Neuronal stem cell (in vitro differentiated cells): Measurements from ENCODE around the gene CFAP69.

Source experiments
- DNase-seq: peaks from one replicate; pipeline ENCODE4 v3.0.0-alpha.2; 2013; ENCODE audit warnings: low spot score
- H2AFZ ChIP-seq: one replicate; pipeline ENCODE4 v1.6.1; 2013; ENCODE audit warnings: mild to moderate bottlenecking, low read length, inconsistent platforms
- H2AK5ac ChIP-seq: 2 replicates; pipeline ENCODE4 v1.6.1; 2013; ENCODE audit warnings: low read depth, mild to moderate bottlenecking, inconsistent platforms, low read length, moderate library complexity, mixed read lengths
- H2BK120ac ChIP-seq: 2 replicates; pipeline ENCODE4 v1.6.1; 2013; ENCODE audit warnings: low read depth, mild to moderate bottlenecking, inconsistent platforms, low read length, moderate library complexity, mixed read lengths
- H2BK12ac ChIP-seq: one replicate; pipeline ENCODE4 v1.6.1; 2013; ENCODE audit warnings: low read length, inconsistent platforms
- H2BK15ac ChIP-seq: 2 replicates; pipeline ENCODE4 v1.6.1; 2013; ENCODE audit warnings: mild to moderate bottlenecking, low read length, inconsistent platforms, mixed read lengths
- H2BK5ac ChIP-seq: one replicate; pipeline ENCODE4 v1.6.1; 2013; ENCODE audit warnings: inconsistent platforms, mild to moderate bottlenecking, low read length, moderate library complexity
- H3K14ac ChIP-seq: one replicate; pipeline ENCODE4 v1.6.1; 2013; ENCODE audit warnings: low read length, inconsistent platforms
- H3K18ac ChIP-seq: 2 replicates; pipeline ENCODE4 v1.6.1; 2013; ENCODE audit warnings: low read length, inconsistent platforms
- H3K23ac ChIP-seq: 2 replicates; pipeline ENCODE4 v1.6.1; 2013; ENCODE audit warnings: low read depth, mild to moderate bottlenecking, mixed read lengths, low read length, inconsistent platforms; ENCODE audit not compliant: poor library complexity
- H3K27ac ChIP-seq: replicated peaks from 3 replicates; pipeline ENCODE4 v1.5.1; 2013; ENCODE audit warnings: low read length, inconsistent platforms
- H3K27me3 ChIP-seq, 3 experiments: 2 replicates each; pipeline ENCODE4 v1.6.1; 2013; ENCODE audit warnings: low read length in 3 of 3, mild to moderate bottlenecking in 2 of 3, inconsistent platforms in 1 of 3, low read depth in 1 of 3, mixed read lengths in 1 of 3, moderate library complexity in 1 of 3; ENCODE audit not compliant: control insufficient read depth in 3 of 3, insufficient read depth in 3 of 3
- H3K36me3 ChIP-seq, 2 donors: replicated peaks in 1 of 2; 2 replicates each; pipeline ENCODE4 v1.6.1; 2013; ENCODE audit warnings: low read length in 2 of 2; ENCODE audit not compliant: control insufficient read depth in 2 of 2, insufficient read depth in 2 of 2
- H3K4ac ChIP-seq: 2 replicates; pipeline ENCODE4 v1.6.1; 2013; ENCODE audit warnings: inconsistent platforms, mild to moderate bottlenecking, low read length, moderate library complexity
- H3K4me1 ChIP-seq, 2 donors: 1 replicate in 1 of 2; 2 replicates in 1 of 2; pipeline ENCODE4 v1.6.1; 2013; ENCODE audit warnings: low read length in 2 of 2, low read depth in 1 of 2; ENCODE audit not compliant: control insufficient read depth in 2 of 2, insufficient read depth in 1 of 2
- H3K4me2 ChIP-seq: one replicate; pipeline ENCODE4 v1.6.1; 2013; ENCODE audit warnings: mild to moderate bottlenecking, low read length, inconsistent platforms; ENCODE audit not compliant: insufficient read depth, poor library complexity, severe bottlenecking
- H3K4me3 ChIP-seq, 2 donors: 2 replicates each; pipeline ENCODE4 v1.5.1; 2013; ENCODE audit warnings: low read length in 2 of 2, mild to moderate bottlenecking in 2 of 2, inconsistent platforms in 1 of 2, moderate library complexity in 1 of 2
- H3K79me1 ChIP-seq: one replicate; pipeline ENCODE4 v1.6.1; 2013; ENCODE audit warnings: low read depth, mild to moderate bottlenecking, inconsistent platforms, low read length, moderate library complexity
- H3K9ac ChIP-seq: one replicate; pipeline ENCODE4 v1.6.1; 2013; ENCODE audit warnings: mild to moderate bottlenecking, low read depth, low read length, inconsistent platforms; ENCODE audit not compliant: poor library complexity
- H3K9me3 ChIP-seq, 2 donors: replicated peaks in 1 of 2; 2 replicates each; pipeline versions ENCODE3 to v1.6.1; 2013; ENCODE audit warnings: low read length in 2 of 2, mild to moderate bottlenecking in 2 of 2, inconsistent platforms in 1 of 2, low read depth in 1 of 2, mixed read lengths in 1 of 2, moderate library complexity in 1 of 2; ENCODE audit not compliant: control insufficient read depth in 2 of 2, insufficient read depth in 1 of 2
- H4K8ac ChIP-seq: one replicate; pipeline ENCODE4 v1.6.1; 2013; ENCODE audit warnings: low read depth, mild to moderate bottlenecking, inconsistent platforms, low read length, moderate library complexity
- H4K91ac ChIP-seq: one replicate; pipeline ENCODE4 v1.6.1; 2013; ENCODE audit warnings: low read length, low read depth, mild to moderate bottlenecking, inconsistent platforms; ENCODE audit not compliant: poor library complexity
- WGBS, 2 donors: extraction: QIAGEN DNeasy Blood & Tissue Kit; methylation state at CpG; one replicate each; pipeline ENCODE4 v1.1.7; 2013; ENCODE audit warnings: missing lambda C conversion rate in 2 of 2, mixed read lengths in 1 of 2; ENCODE audit not compliant: insufficient read length in 2 of 2, insufficient replicate concordance in 1 of 2; ENCODE audit errors: extremely low coverage in 2 of 2; 5-methylcytosine and 5-hydroxymethylcytosine counted together

CFAP69 gene

DNA sequence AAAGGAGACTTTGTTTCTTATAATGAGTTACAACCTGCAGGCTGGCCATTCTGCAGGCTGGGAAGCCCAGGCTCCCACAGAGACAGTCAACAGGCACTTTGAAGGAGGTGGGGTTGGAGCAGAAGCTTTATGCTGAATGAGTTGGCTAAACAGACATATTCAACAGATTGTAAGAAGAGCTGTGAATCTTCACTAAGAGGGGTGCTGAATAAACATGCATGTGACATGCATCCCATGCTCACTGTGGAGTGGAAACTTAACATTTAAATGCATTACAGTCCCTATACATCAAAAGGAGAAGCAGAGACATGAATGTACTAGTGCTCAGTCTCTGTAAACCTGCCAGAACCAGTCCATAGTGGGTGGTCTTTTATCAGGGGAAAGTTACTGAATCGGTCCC is 1.4 kb upstream of the CFAP69 start:
- no peak for DNase-seq
- Histone ChIP-seq H2AFZ (peak overlapping the region; percentile 94), H3K4me3 (no peak overlapping the region), H3K27ac (no peak overlapping the region), H3K4ac (no peak overlapping the region), H3K79me1 (no peaks in the 10 kb centered on the region), H3K36me3 (no peaks in the 10 kb centered on the region), H2BK120ac (no peak overlapping the region), H3K9ac (no peak overlapping the region), H4K8ac (no peak overlapping the region), H2BK15ac (no peak overlapping the region), H4K91ac (no peak overlapping the region), H3K4me1 (peaks cover 0 to 3% of the 10 kb centered on the region in 2 donors), H2BK12ac (no peak overlapping the region), H3K27me3 (peaks cover 0 to 28% (median 0%) of the 10 kb centered on the region in 3 experiments), H2BK5ac (no peak overlapping the region), H3K18ac (no peak overlapping the region), H3K4me2 (no peak overlapping the region), H2AK5ac (no peak overlapping the region), H3K9me3 (no peaks in the 10 kb centered on the region), H3K14ac (no peak overlapping the region), H3K23ac (no peak overlapping the region)
- no CpG with 5 or more reads among the region's 1 CpG for WGBS, 2 donors

GRCh38 chr7:90244565-90244908 is 437 bp upstream of the CFAP69 start:
- Histone ChIP-seq H2BK120ac (no peak overlapping the region), H3K79me1 (no peaks in the 10 kb centered on the region), H2AK5ac (no peak overlapping the region), H4K8ac (no peak overlapping the region), H2BK15ac (no peak overlapping the region), H3K36me3 (no peaks in the 10 kb centered on the region), H3K4me2 (peak overlapping the region; percentile 90), H3K9ac (peak overlapping the region; percentile 56), H3K9me3 (no peaks in the 10 kb centered on the region), H2AFZ (peak overlapping the region; percentile 94), H3K27ac (no peak overlapping the region), H2BK12ac (no peak overlapping the region), H3K18ac (peak overlapping the region; percentile 1), H2BK5ac (no peak overlapping the region), H3K4me3 (peak overlapping the region; percentile 73 to 92), H3K23ac (no peak overlapping the region), H3K27me3 (peaks cover 0 to 30% (median 0%) of the 10 kb centered on the region in 3 experiments), H4K91ac (no peak overlapping the region), H3K4me1 (peaks cover 0 to 3% of the 10 kb centered on the region in 2 donors), H3K14ac (no peak overlapping the region), H3K4ac (no peak overlapping the region)
- WGBS, 2 donors, result no CpG with 5 or more reads among the region's 6 CpGs
- no peak for DNase-seq

GRCh38 chr7:90246171-90246570 is 1.2 kb downstream of the CFAP69 start:
- H3K27me3 ChIP-seq, result peaks cover 0 to 46% (median 0%) of the 10 kb centered on the region in 3 experiments
- H3K79me1 ChIP-seq, result no peaks in the 10 kb centered on the region
- H2BK120ac ChIP-seq, result no peak overlapping the region
- peak overlapping the region; percentile 94 for H2AFZ ChIP-seq
- no peaks in the 10 kb centered on the region for H3K9me3 ChIP-seq
- no peak overlapping the region for H3K23ac ChIP-seq
- H3K14ac ChIP-seq, result no peak overlapping the region
- no peak overlapping the region for H2BK5ac ChIP-seq
- H2BK15ac ChIP-seq, result no peak overlapping the region
- peaks cover 0 to 3% of the 10 kb centered on the region in 2 donors for H3K4me1 ChIP-seq
- H3K9ac ChIP-seq, result no peak overlapping the region
- peak; percentile 30 for DNase-seq
- no peak overlapping the region for H3K4ac ChIP-seq
- H2BK12ac ChIP-seq, result no peak overlapping the region
- peak overlapping the region; percentile 19 for H3K4me3 ChIP-seq
- H3K27ac ChIP-seq, result no peak overlapping the region
- H4K8ac ChIP-seq, result no peak overlapping the region
- H3K36me3 ChIP-seq, result no peaks in the 10 kb centered on the region
- H3K4me2 ChIP-seq, result peak overlapping the region; percentile 63
- H3K18ac ChIP-seq, result no peak overlapping the region
- no peak overlapping the region for H2AK5ac ChIP-seq
- H4K91ac ChIP-seq, result no peak overlapping the region
- WGBS, 2 donors, result no CpG with 5 or more reads among the region's 9 CpGs

DNA sequence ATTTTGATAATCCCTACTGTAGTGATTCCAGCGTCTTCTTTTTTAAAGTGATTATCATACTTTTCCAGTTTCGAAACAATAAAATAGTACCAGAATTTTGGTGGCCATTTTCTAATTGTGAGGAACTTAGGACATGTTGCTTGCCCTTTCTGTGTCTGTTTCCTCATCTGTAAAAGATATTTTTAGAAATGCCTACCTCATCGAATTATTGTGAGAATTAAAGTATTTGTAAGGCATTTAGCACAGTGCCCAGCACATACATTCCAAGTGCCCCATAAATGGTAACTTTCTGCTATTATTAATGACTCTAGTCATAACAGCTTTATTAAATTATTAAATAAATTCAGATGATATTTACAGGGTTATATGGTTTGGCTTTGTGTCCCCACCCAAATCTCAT is 3.7 kb downstream of the CFAP69 start:
- Histone ChIP-seq H2AFZ (no peak overlapping the region), H4K91ac (no peak overlapping the region), H3K79me1 (no peaks in the 10 kb centered on the region), H3K4ac (no peak overlapping the region), H3K18ac (no peak overlapping the region), H2AK5ac (no peak overlapping the region), H3K14ac (no peak overlapping the region), H2BK12ac (no peak overlapping the region), H2BK15ac (no peak overlapping the region), H2BK5ac (no peak overlapping the region), H4K8ac (no peak overlapping the region), H3K9me3 (no peaks in the 10 kb centered on the region), H2BK120ac (no peak overlapping the region), H3K23ac (no peak overlapping the region), H3K4me3 (no peak overlapping the region), H3K4me2 (no peak overlapping the region), H3K36me3 (no peaks in the 10 kb centered on the region), H3K4me1 (no peaks in the 10 kb centered on the region), H3K9ac (no peak overlapping the region), H3K27me3 (peaks cover 0 to 48% (median 0%) of the 10 kb centered on the region in 3 experiments), H3K27ac (no peak overlapping the region)
- DNase-seq, result no peak
- WGBS, 2 donors, result no CpG with 5 or more reads among the region's 3 CpGs
